Neural cell (in vitro differentiated cells): Measurements from ENCODE around the gene FN1.

Source experiments
- EP300 ChIP-seq: fragments of 450-650 bp; conservative IDR thresholded peaks from 2 replicates; pipeline ENCODE4 v1.6.1; 2014; ENCODE audit warnings: antibody characterized with exemption, mild to moderate bottlenecking, moderate library complexity; ENCODE audit not compliant: poor library complexity, severe bottlenecking
- EZH2 ChIP-seq: fragments of 200-600, 300-800 bp; shearing (Covaris generic), sonication (generic); IDR thresholded peaks from 2 replicates; pipeline ENCODE4 v1.6.1; 2014; ENCODE audit warnings: antibody characterized with exemption, low read length, borderline replicate concordance, mild to moderate bottlenecking; ENCODE audit not compliant: insufficient read depth, poor library complexity, severe bottlenecking
- MXI1 ChIP-seq: fragments of 450-650 bp; conservative IDR thresholded peaks from 2 replicates; pipeline ENCODE4 v1.6.1; 2014; ENCODE audit warnings: antibody characterized with exemption, mild to moderate bottlenecking; ENCODE audit not compliant: poor library complexity, severe bottlenecking
- POLR2AphosphoS5 ChIP-seq: IDR thresholded peaks from 2 replicates; pipeline ENCODE4 v1.6.1; 2012
- RAD21 ChIP-seq: fragments of 450-650 bp; conservative IDR thresholded peaks from 2 replicates; pipeline ENCODE4 v1.6.1; 2014; ENCODE audit warnings: antibody characterized with exemption, mild to moderate bottlenecking, moderate library complexity
- SMC3 ChIP-seq: fragments of 450-650 bp; conservative IDR thresholded peaks from 2 replicates; pipeline ENCODE4 v1.6.1; 2014; ENCODE audit warnings: antibody characterized with exemption, mild to moderate bottlenecking, moderate library complexity; ENCODE audit not compliant: poor library complexity
- TAF1 ChIP-seq: IDR thresholded peaks from 2 replicates; pipeline ENCODE4 v1.6.1; 2012; ENCODE audit warnings: low read depth
- TF ChIP-seq, protein P1 (sequence below): fragments of 450-650 bp; IDR thresholded peaks from 2 replicates; pipeline ENCODE4 v1.5.1; 2014; ENCODE audit warnings: antibody characterized with exemption, mild to moderate bottlenecking, moderate library complexity; ENCODE audit not compliant: poor library complexity, severe bottlenecking
- TF ChIP-seq, protein P2 (sequence below): IDR thresholded peaks from 2 replicates; pipeline ENCODE4 v1.6.1; 2012; ENCODE audit warnings: borderline replicate concordance

DNA sequence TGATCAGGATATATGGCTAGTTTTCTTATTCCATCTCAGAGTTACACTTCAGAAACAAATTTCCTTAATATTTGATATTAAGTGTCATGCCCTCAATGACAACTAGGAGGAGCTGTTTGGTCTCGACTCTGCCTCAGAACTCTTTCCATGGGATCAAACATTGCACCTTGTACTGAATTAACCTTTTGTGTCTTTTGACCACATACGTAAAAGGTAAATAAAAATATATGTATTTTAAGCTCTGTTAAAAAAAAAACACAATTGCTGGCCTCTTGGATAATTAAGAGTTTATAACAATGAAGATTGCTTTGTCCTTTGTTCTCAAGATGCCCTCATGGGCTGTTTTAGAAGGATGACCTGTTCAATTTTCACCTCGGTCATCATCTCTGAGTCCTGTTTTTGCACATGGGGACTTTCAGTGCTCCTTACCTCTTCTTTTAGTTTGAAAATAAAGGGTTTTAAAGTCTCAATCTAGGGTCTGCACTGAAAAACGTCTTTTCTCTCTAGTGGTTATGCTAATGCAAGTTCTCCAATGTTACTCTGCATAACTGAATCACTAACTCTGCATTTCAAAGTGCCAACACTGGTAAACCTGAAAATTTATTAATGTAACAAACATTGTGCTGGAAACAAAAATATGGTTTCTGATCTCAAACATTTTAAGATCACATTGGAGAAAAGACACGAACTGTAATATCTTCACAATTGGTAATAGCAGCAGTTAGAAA lies 18.8 kb upstream of the FN1 start:
- TF ChIP-seq, protein P1, sequence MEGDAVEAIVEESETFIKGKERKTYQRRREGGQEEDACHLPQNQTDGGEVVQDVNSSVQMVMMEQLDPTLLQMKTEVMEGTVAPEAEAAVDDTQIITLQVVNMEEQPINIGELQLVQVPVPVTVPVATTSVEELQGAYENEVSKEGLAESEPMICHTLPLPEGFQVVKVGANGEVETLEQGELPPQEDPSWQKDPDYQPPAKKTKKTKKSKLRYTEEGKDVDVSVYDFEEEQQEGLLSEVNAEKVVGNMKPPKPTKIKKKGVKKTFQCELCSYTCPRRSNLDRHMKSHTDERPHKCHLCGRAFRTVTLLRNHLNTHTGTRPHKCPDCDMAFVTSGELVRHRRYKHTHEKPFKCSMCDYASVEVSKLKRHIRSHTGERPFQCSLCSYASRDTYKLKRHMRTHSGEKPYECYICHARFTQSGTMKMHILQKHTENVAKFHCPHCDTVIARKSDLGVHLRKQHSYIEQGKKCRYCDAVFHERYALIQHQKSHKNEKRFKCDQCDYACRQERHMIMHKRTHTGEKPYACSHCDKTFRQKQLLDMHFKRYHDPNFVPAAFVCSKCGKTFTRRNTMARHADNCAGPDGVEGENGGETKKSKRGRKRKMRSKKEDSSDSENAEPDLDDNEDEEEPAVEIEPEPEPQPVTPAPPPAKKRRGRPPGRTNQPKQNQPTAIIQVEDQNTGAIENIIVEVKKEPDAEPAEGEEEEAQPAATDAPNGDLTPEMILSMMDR = peak; percentile 38
- TF ChIP-seq EZH2 = no peak
- TF ChIP-seq MXI1 = no peak
- no peak for TF ChIP-seq RAD21
- no peak for TF ChIP-seq TAF1
- no peak for TF ChIP-seq POLR2AphosphoS5
- TF ChIP-seq EP300 = no peak
- TF ChIP-seq SMC3 = no peak
- TF ChIP-seq, protein P2, sequence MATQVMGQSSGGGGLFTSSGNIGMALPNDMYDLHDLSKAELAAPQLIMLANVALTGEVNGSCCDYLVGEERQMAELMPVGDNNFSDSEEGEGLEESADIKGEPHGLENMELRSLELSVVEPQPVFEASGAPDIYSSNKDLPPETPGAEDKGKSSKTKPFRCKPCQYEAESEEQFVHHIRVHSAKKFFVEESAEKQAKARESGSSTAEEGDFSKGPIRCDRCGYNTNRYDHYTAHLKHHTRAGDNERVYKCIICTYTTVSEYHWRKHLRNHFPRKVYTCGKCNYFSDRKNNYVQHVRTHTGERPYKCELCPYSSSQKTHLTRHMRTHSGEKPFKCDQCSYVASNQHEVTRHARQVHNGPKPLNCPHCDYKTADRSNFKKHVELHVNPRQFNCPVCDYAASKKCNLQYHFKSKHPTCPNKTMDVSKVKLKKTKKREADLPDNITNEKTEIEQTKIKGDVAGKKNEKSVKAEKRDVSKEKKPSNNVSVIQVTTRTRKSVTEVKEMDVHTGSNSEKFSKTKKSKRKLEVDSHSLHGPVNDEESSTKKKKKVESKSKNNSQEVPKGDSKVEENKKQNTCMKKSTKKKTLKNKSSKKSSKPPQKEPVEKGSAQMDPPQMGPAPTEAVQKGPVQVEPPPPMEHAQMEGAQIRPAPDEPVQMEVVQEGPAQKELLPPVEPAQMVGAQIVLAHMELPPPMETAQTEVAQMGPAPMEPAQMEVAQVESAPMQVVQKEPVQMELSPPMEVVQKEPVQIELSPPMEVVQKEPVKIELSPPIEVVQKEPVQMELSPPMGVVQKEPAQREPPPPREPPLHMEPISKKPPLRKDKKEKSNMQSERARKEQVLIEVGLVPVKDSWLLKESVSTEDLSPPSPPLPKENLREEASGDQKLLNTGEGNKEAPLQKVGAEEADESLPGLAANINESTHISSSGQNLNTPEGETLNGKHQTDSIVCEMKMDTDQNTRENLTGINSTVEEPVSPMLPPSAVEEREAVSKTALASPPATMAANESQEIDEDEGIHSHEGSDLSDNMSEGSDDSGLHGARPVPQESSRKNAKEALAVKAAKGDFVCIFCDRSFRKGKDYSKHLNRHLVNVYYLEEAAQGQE = no peak
